HFF-Myc (cell line): ENCODE data around the gene PTPN22.

Experiments used
- DNase-seq: peaks from one replicate; pipeline ENCODE4 v3.0.0-alpha.2; 2011; ENCODE audit warnings: low read depth; ENCODE audit errors: extremely low read depth
- H3K4me3 ChIP-seq: replicated peaks from 2 replicates; pipeline ENCODE4 v1.5.1; 2011; ENCODE audit warnings: low read depth, mild to moderate bottlenecking, control low read depth, low read length
- TF ChIP-seq, protein P1 (sequence below): IDR thresholded peaks from 2 replicates; pipeline ENCODE4 v1.5.1; 2012; ENCODE audit warnings: mild to moderate bottlenecking, low read depth, low read length, control low read depth; ENCODE audit errors: missing control alignments

Gene PTPN22

GRCh38 chr1:113788802-113789201 lies 82.7 kb downstream of the PTPN22 start:
- H3K4me3 ChIP-seq: no peak overlapping the region
- no peak for DNase-seq
- TF ChIP-seq, protein P1, sequence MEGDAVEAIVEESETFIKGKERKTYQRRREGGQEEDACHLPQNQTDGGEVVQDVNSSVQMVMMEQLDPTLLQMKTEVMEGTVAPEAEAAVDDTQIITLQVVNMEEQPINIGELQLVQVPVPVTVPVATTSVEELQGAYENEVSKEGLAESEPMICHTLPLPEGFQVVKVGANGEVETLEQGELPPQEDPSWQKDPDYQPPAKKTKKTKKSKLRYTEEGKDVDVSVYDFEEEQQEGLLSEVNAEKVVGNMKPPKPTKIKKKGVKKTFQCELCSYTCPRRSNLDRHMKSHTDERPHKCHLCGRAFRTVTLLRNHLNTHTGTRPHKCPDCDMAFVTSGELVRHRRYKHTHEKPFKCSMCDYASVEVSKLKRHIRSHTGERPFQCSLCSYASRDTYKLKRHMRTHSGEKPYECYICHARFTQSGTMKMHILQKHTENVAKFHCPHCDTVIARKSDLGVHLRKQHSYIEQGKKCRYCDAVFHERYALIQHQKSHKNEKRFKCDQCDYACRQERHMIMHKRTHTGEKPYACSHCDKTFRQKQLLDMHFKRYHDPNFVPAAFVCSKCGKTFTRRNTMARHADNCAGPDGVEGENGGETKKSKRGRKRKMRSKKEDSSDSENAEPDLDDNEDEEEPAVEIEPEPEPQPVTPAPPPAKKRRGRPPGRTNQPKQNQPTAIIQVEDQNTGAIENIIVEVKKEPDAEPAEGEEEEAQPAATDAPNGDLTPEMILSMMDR: no peak

GRCh38 chr1:113787663-113788062 lies 83.8 kb downstream of the PTPN22 start:
- TF ChIP-seq, protein P1: no peak
- no peak overlapping the region for H3K4me3 ChIP-seq
- DNase-seq: no peak

DNA sequence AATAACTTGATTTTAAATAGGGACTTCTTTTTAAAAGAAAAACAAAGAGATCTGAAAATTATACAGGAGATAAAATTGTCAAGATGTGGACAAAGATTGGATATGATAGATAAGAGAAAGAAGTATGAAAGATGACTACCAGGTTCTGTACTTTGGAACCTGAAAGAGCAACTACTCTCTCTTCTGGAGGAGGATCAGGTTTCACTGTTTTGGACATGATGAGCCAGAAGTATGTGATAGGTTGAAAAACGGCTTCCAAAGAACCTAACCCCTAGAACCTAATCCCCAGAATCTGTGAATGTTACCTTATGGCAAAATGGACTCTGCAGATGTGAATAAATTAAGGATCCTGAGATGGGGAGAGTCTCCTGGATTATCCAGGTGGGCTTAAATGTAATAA lies 85.4 kb downstream of the PTPN22 start:
- TF ChIP-seq, protein P1: no peak
- no peak overlapping the region for H3K4me3 ChIP-seq
- no peak for DNase-seq

DNA sequence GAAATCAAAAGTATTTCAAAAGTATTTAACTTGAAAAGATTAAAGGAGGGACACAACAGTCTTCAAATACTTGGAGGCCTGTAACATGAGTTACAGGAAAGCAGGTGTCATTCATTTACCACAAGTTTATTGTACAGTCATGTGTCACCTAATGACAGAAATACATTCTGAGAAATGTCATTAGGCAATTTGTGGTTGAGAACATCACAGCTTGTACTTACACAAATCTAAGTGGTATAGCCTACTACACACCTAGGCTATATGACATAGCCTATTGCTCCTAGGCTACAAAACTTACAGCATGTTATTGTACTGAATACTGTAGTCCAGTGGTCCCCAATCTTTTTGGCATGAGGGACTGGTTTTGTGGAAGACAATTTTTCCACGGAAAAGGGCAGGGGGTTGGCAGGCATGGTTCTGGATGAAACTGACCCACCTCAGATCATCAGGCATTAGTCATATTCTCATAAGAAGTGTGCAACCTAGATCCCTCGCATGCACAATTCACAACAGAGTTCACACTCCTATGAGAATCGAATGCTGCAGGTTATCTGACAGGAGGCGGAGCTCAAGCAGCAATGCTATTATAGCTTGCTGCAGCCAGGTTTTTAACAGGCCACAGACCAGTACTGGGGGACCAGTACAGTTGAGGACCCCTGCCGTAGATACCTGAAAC lies 87.3 kb downstream of the PTPN22 start:
- H3K4me3 ChIP-seq: no peak overlapping the region
- no peak for DNase-seq
- TF ChIP-seq, protein P1: no peak

GRCh38 chr1:113783254-113784103 lies 88.0 kb downstream of the PTPN22 start:
- DNase-seq: no peak
- TF ChIP-seq, protein P1: no peak
- no peak overlapping the region for H3K4me3 ChIP-seq

DNA sequence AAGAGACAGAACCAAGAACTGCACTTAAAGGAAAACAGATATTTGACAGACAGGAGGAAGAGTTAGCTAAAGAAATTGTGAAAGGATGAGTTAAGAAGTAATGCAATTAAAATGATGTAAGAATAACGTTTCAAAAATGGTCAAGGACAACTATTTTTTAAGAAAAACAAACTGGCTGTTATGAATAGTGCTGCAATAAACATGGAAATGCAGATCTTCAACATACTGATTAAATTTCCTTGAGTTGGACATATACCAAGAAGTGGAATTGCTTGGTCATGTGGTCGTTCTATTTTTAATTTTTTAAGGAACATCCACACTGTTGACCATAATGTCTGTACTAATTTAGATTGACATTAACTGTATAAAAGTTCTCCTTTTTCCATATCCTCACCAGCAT lies 89.1 kb downstream of the PTPN22 start:
- TF ChIP-seq, protein P1: no peak
- no peak overlapping the region for H3K4me3 ChIP-seq
- DNase-seq: no peak
